Activated CD8-positive, alpha-beta memory T cell treated with anti-CD3 and anti-CD28 coated beads for 1 hour (primary cell): ENCODE results near the gene ARMC9.

Experiments used
- DNase-seq, 2 donors: peaks; one replicate each; pipeline ENCODE4 v3.0.0-alpha.2; 2020; ENCODE audit warnings: low read depth in 1 of 2; ENCODE audit errors: extremely low read depth in 1 of 2

Gene ARMC9

DNA sequence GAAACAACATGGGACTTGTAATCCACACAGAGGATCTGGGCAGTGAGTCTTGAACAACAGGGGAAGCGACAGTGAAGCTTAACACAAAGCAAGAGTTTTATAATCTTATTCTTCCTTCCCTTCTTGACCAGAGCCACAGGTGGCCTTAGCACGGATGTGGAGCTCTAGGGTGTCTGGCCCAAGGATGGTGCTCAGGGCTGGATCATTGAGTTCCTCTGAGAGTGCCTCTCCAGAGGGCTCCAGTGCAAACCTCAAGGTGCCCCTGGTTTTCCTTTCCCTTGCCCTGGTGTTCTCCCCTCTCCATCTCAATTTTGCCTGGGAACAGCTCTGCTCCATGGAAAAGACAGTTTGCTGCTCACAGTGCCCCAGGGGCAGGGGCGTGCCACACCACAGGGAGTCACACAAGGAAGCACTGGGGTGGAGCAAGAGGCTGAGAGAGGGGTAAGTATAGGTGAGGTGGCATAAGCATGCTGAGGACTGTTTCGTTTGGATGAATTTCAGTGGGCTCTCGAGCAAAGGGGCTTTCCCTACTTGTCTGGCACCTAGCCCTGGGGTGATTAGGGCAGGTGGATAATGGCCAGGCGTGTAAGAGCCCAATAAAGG is 108.5 kb downstream of the ARMC9 start:
- DNase-seq: no peak

DNA sequence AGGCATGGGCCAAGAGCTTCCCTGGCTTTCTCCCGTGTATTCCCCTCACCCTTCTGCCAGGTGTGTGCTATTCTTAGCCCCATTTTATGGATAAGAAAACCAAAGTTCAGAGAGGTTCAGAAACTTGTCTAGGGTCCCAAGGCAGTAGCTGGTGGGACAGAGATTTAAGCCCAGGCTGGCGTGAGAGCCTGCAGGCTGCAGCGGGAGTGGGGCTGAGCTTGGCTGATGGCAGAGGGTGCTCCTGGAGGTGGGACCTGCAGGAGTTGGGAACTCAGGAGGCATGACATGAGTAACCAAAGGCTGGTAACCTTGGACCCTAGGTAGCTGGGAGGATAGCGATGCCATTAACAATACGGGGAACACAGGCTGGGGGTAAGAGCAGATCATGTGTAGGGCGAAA is 109.8 kb downstream of the ARMC9 start:
- no peak for DNase-seq

DNA sequence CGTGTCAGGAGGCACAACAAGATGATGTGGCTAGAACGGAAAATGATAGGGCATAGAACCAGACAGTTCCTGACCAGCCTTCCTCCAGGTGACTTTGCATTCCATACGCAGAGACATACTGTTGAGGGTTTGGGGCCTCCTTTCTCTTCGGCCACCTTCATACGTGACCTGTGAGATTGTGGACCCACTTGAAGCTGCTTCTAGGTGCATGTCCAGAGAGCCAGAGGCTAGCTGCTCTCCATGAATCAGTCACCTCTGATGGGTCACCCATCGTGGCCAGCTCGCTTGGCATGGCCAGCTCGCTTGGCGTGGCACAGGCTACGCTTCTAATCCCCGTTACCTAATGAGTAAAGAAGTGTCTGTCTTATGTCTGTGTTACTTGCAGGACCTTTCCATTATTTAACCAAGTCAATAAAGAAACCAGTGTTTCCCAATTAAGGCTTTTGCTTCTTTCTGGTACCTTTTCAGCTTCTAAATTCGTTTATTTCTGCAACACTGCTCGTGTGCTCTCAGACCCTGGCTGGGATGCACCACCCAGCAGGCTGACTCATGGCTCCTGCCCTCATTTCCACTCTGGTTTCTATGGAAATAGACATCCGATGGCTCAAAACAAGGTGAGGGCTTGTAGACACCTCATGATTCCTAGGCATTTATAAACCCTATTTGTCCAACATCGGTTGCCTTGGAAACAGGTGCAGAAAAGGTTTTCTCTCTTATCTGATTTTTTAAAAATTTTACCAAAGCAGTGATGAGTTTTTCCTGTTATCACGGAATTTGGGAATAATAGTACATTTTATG is 110.4 kb downstream of the ARMC9 start:
- DNase-seq: no peak

DNA sequence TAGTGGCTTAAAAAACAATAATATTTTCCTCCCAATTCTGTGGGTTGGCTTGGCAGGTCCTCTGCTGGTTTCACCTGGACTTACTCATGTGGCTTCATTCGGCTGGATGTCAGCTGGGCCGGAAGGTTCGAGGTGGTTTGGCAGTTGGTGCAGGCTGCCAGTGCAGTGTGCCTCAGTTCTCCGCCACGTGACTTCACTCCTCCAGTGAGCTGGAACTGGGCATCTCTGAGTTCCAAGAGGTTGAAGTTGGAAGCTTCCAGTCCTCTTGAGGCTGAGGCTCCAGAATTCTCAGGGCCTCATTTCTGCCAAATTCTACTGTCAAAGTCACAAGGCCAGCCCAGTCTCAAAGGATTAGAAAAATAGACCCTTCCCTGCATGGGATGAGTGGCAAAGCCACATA is 113.6 kb downstream of the ARMC9 start:
- no peak for DNase-seq

DNA sequence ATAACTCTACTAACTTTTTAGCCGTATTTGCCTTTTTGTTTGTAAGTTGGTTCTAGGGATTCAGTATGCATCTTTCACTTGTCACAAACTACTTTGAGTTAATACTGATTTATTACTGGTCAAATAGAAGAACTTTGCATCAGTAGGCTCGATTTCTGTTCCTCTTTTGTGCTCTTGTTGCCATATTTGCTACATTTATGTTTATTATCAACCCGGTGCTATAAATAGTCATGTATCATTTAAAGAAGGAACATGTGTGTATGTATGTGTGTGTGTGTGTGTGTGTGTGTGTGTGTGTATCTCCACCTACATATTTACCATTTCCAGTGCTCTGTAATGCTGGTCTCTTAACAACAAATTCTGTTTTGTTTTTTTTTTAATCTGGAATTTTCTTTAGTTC is 117.5 kb downstream of the ARMC9 start:
- DNase-seq: no peak

DNA sequence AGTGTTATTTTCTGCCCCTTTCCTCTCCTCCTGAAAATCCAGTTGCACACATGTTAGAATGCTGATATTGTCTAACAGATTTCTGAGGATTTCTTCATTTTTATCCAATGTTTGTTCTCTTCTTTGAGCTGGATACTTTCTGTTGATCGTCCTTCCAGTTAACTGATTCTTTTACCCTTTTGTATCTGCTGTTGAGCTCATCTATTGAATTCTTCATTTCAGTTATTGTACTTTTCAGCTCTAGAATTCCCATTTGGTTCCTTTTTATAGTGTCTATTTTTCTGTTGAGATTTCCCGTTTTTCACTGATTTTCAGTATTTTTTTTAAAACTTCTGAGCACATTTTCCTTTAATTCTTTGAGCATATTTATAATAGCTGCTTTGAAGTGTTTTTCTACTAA is 119.1 kb downstream of the ARMC9 start:
- no peak for DNase-seq

DNA sequence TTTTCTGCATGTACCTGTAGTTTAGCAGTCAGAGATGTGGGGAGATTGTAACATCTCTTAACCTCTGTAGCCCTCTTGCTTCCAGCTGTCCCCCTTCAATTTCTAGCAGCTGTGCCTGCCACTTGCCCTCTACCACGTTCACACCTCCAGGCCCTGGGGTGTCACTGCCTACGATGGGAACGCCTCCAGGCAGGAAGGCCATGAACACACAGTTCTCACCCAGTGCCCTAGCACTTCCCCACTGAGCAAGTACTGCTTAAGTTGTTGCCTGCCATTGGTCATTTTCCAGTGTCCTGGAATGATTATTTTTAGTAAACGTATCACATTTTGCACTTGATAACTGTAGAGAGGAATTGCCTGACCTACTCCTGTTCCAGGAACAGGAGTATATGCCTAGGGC is 120.0 kb downstream of the ARMC9 start:
- DNase-seq: no peak

DNA sequence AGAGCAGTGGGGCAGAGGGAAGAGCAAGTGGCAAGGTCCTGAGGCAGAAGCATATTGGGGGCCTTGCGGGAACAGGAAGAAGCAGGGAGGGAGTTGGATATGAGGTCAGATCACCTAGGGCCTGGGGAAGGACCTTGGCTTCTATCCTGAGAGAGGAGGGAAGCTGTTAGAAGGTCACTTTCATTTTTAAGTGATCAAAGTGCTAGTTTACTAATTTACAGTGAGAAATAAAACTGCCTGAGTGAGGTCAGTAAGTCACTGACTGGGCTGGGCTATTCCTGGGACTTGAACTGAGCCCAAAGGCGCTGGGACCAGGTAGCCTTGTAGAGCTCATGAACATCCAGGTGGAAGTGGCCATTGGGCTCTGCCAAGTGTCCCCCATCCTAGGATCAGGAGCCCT is 120.5 kb downstream of the ARMC9 start:
- DNase-seq: no peak

DNA sequence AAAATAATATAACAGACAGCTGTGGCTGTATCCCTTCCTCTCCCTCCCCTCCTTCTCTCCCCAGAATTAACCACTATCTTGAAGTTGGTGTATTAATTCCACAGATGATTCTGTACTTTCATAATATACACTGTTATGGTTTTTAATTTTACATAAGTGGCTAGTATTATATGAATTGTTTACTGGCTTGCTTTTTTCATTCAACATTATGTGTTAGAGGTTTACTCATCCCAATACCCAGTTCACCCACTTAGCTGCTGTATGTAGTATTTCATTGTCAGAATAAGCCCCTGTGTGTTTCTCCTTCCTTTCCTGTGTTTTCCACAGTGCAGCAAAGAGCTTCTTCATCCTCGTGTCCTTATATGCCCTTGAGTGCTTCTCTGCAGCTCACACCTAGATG is 121.4 kb downstream of the ARMC9 start:
- DNase-seq: no peak

DNA sequence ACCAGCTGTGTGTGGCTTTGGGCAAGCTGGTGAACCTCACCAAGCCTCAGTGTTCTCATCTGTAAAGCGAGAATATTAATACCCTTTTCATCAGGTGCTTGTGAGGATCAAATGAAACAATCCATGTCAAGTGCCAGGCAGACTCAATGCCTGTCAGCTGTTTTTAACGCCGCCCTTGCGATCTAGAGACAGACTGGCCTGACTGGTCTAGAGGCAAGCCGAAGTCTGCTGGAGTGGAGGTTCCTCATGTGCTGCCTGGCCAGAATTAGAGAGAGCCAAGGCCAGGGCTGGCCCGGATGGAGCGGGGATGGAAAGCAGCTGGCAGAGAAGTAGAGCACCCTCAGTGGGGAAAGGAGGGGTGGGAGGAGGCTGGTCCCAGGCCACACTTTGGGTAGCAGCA is 122.6 kb downstream of the ARMC9 start:
- DNase-seq: no peak

DNA sequence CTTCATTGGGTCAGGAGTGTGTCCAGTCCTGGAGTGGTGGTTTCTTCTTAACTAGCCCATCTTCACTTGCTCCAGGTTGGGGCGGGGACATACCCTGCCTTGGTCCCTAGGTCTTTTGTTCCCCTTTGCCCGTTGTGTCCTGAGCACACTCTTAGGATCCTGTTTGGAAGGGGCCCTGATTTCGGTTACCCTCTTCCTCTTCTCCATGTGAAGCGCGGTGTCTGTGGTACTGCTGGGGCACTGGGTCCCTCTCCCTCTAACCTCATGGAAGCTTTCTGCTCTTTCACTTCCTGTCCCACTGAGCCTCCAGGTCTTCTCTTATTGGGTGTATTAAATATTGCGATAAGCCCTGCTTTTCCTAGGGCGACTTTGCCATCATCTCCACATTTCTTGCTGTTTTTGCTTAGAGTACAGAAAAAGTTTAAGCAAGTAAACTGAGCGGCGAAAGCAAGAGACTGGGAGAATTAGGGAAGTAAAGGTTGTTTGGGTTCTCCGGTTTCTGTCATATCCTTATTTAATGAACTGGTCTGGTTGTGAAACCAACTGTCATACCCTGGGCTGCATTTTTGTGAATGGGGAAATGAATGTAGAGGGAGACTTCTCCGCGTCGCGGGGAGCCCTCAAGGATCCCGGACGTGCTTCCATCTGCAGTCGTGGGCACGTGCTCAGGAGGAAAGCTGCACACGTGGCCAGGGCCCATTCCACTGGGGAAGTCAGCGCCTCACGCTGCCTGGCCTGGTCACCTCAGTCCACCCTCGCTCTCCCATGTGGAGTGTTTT is 123.3 kb downstream of the ARMC9 start:
- no peak for DNase-seq

DNA sequence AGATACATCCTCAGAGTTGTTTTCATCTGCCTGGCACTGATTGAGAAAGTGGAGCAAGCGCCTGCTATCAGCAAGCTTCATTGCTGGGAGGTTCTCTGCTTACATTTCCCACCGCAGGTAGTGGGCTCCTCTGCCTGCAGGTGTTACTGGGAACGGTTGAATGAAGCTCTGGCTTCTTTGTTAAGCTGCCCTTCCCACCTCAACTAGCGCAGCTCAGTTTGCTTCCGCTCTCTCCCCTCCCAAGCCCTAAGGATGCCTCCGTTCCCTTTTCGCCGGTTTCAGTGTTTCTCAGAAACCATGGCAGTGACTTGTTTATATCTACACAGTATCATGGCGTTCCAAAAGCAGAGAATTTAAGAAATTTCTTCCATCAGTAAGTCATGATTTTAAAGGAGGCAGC is 124.9 kb downstream of the ARMC9 start:
- DNase-seq: no peak

DNA sequence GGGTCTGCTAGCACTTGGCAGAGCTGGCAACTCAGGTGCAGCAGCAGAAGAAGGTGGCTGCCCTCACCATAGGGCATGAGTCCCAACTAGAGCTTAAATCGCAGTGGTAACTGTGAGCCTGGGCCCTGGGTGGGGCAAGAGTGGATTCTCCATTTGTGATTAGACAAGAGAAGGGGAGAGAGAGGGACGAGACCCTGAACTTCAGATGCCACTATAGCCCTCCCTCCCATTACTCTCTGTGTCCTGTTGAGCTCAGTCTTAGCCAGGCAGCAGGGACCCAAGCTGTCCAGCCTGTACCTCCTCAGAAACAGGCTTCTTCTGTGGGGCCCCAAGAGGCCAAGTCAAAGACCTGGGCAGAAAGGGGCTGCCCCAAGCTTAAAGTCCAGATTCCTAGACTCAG is 127.4 kb downstream of the ARMC9 start:
- DNase-seq: no peak

DNA sequence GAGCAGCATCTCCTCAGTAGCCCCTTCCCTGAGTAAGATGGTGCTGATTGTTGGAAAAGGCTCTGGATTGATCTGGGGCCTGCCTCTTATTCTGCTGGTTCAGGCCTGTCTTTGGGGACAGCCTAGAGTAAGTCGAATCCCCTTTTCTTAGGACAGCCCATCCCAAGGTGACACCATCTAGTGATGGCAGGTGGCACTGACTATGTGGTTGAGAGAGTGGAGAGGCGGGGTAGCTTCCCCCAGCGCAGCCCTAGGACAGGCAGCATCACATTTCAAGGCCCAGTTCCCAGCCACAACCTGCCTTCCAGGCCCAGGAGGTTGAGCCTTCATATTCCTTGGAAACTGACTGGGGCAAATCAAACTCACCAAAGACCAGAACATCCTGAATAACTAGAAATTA is 128.0 kb downstream of the ARMC9 start:
- DNase-seq: no peak

DNA sequence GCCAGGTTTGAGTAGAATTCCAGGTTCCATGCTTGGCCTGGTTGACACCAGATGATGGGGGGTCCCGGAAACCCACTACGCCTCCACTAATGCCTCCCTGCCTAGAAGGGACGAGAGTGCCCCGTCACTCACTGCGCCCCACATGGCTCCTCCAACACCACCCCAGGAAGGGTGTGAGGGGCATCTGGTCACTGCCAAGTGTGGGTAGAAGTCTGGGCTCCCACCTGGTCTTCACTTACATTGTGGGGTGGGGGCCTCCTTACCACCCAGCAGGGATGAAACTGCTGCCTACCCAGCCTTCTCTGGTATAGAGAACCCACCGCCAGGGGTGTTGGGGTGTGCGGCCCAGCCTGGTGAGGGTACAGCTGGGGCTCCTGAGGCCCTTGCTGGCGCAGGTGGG is 131.9 kb downstream of the ARMC9 start:
- no peak for DNase-seq

DNA sequence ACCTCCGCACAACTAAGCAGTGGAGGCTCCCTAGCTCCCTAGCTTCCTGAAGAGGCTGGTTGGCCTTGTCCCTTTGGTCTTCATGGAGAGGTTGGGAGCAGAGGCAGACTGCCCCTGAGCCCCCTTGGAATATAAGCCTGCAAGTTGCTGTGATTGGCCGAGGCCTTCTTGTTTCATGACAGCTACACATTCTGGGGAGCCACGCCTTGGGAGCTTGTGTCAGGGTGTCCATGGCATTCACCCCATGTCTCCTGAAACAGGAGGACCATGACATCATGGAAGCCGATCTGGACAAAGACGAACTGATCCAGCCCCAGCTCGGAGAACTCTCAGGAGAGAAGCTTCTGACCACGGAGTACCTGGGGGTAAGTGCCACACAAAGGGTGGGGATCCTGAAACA is 133.1 kb downstream of the ARMC9 start:
- no peak for DNase-seq

DNA sequence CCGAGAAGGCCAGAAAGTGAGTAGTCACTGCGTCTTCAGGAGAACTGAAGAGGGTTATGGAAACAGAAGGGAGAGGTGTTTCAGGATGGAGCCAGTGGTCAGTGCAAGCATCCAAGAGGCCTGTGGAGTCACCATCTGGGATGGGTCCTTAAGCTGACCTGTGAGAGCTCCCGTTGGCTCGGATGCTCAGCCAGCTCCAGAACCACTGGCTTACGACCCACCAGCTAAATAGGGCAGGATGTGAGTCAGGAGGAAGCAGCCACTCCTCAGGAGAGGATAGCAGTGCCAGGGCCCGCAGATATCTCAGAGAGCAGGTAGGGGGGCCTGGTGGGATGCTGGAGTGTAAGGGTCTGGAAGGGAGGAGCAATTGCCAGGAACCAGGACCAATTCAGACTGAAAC is 134.0 kb downstream of the ARMC9 start:
- DNase-seq: no peak

DNA sequence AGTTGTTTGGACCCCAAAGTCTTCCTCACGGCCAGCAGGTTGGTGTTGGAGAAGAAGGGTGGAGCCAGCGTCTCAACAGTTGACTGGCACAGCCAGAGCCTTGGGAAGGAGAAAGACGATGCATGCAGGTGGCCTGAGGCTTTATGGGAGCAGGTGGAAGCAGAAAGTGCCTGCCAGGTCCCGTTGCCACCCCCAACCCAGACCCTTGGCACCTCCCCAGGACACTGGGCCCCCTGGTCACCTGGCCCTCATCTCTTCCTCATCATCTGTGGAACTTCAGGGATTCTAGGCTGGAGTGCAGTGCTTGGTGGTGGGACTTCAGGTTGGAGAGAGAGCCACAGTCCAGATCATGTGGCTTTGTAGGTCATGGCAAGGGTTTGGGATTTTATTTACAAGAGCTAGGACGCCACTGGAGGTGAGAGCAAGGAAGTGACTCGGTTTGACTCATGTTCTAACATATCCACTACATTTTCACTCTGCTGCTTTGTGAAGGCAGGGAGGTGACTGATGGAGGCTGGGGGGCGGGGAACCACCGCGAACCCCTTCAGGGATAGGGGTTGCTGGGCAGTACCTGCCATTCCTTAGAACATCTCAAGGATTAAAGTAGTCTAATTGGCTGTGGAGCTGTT is 134.6 kb downstream of the ARMC9 start:
- DNase-seq: no peak

DNA sequence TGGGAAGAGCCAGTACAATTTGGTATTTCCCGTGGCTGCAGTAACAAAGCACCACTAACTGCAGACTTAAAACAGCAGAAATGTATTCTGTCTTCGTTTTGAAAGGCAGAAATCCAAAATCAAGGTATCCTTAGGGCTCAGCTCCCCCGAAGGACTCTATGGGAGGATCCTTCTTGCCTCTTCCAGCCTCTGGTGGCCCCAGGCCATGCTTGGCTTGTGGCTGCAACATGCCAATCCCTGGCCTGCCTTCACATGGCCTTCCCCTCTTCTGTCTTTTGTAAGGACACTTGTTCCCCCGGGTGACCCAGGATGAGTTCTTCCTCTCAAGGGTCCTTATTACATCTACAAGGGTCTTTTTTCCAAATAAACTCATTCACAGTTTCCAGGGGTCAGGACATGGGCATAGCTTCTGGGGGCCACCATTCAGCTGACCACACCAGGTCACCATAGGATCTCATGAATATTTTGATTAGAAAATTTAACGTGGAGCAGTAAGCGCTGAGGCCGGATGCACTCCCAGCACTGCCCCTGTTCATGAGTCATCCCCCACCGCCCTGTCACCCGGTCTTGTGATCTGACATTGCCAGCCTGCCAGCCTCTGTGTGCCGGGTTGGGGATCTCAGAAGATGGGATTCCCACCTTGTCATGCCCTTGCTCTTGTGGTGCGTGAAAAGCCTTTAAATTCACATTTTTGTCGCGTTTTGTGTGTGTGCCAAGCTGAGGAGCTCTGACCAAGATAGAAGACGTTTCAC is 135.9 kb downstream of the ARMC9 start:
- no peak for DNase-seq

DNA sequence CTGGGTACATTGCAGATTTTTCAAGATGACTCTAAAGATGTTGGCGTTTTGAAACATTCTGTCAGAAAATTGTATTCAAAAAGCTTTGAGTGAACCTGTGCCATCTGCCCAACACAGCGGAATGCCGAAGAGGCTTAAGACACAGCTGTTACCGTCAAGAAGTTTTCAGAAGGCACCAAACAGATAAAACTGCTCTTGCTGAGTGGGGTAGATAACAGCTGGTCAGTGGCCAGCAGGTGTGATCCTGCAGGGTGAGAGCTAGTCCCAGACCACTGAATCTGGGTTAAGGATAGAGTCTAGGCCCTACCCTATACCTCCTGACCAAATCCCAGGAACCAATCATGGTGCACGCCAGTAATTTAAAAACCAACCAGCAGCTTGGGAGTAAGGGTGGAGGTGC is 136.6 kb downstream of the ARMC9 start:
- no peak for DNase-seq

DNA sequence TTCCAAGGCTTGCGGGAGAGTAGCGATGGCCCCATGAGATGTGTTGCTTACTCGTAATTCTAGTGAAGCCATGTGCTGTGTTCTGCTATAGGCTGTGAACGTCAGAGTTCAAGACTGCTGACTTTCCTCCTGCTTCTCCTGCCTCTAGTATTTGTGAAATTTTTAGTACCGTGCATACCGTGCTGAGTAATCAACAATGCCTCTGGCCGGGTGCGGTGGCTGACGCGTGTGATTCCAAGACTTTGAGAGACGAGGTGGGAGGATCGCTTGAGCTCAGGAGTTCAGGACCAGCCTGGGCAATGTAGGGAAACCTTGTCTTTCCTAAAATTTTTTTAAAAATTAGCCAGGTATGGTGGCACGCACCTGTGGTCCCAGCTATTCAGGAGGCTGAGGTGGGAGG is 137.2 kb downstream of the ARMC9 start:
- no peak for DNase-seq
